Measurements from ENCODE around the gene ELOVL6. TPM values are rescaled to one million over a fixed set of nuclear protein-coding genes. Genes with fewer than 3 reads are reported as not detected.

The ELOVL6 gene
- total and polyA plus RNA-seq, 3 donors from 2014 or later = 1.3 to 3.5 (median 1.5) TPM

GRCh38 chr4:110208419-110208818, 10.0 kb upstream of the ELOVL6 start:
- Histone ChIP-seq H3K27ac (no peak overlapping the region), H3K4me3 (no peak overlapping the region), H3K4me1 (no peaks in the 10 kb centered on the region), H3K9me3 (no peaks in the 10 kb centered on the region), H3K36me3 (ENCODE audit: low read depth, missing control alignments) (no peaks in the 10 kb centered on the region), H3K27me3 (no peaks in the 10 kb centered on the region)
- no peak for TF ChIP-seq POLR2A (IDR thresholded peaks at IDR 0.05)
- no peak for TF ChIP-seq CTCF (IDR thresholded peaks at IDR 0.05)
- intact Hi-C loops (cut with DNase I; ENCODE audit: low total_unique reads) = no loop called here
- 95 to 100% methylated on average over 6 of the region's 6 CpGs for WGBS, 2 donors
- DNase-seq = no peak

- no peak for DNase-seq
- H3K4me3 ChIP-seq = no peak overlapping the region
- H3K36me3 ChIP-seq (ENCODE audit: low read depth, missing control alignments) = no peaks in the 10 kb centered on the region
- no peak overlapping the region for H3K27ac ChIP-seq
- H3K4me1 ChIP-seq = no peaks in the 10 kb centered on the region
- H3K27me3 ChIP-seq = no peaks in the 10 kb centered on the region
- TF ChIP-seq POLR2A (IDR thresholded peaks at IDR 0.05) = no peak
- TF ChIP-seq CTCF (IDR thresholded peaks at IDR 0.05) = no peak
- H3K9me3 ChIP-seq = no peaks in the 10 kb centered on the region
- intact Hi-C loops (cut with DNase I; ENCODE audit: low total_unique reads) = no loop called here
- WGBS, 2 donors = 75 to 96% methylated on average over 1 of the region's 1 CpG
Measured at GRCh38 chr4:110207233-110207632, 8.8 kb upstream of the ELOVL6 start.

- intact Hi-C loops (cut with DNase I; ENCODE audit: low total_unique reads) = no loop called here
- Histone ChIP-seq H3K27ac (no peak overlapping the region), H3K27me3 (no peaks in the 10 kb centered on the region), H3K9me3 (no peaks in the 10 kb centered on the region), H3K4me1 (no peaks in the 10 kb centered on the region), H3K36me3 (ENCODE audit: low read depth, missing control alignments) (no peaks in the 10 kb centered on the region), H3K4me3 (no peak overlapping the region)
- WGBS, 2 donors = 90 to 96% methylated on average over 3 of the region's 3 CpGs
- TF ChIP-seq POLR2A (IDR thresholded peaks at IDR 0.05) = no peak
- no peak for DNase-seq
Measured at GRCh38 chr4:110202024-110202423, 3.6 kb upstream of the ELOVL6 start.

GRCh38 chr4:110201502-110201901, 3.1 kb upstream of the ELOVL6 start:
- H3K9me3 ChIP-seq = no peaks in the 10 kb centered on the region
- no peak overlapping the region for H3K27ac ChIP-seq
- no peaks in the 10 kb centered on the region for H3K27me3 ChIP-seq
- no peaks in the 10 kb centered on the region for H3K36me3 ChIP-seq (ENCODE audit: low read depth, missing control alignments)
- TF ChIP-seq POLR2A (IDR thresholded peaks at IDR 0.05) (no peak), CTCF (IDR thresholded peaks at IDR 0.05) (no peak)
- WGBS, 2 donors = 63 to 67% methylated on average over 2 of the region's 2 CpGs
- no peaks in the 10 kb centered on the region for H3K4me1 ChIP-seq
- intact Hi-C loops (cut with DNase I; ENCODE audit: low total_unique reads) = no loop called here
- no peak overlapping the region for H3K4me3 ChIP-seq
- DNase-seq = no peak

GRCh38 chr4:110200689-110201088, 2.3 kb upstream of the ELOVL6 start:
- WGBS, 2 donors = 75 to 79% methylated on average over 2 of the region's 2 CpGs
- DNase-seq = no peak
- H3K9me3 ChIP-seq = no peaks in the 10 kb centered on the region
- H3K27ac ChIP-seq = no peak overlapping the region
- peaks cover 2% of the 10 kb centered on the region for H3K4me1 ChIP-seq
- no peaks in the 10 kb centered on the region for H3K36me3 ChIP-seq (ENCODE audit: low read depth, missing control alignments)
- H3K27me3 ChIP-seq = no peaks in the 10 kb centered on the region
- no peak for TF ChIP-seq POLR2A (IDR thresholded peaks at IDR 0.05)
- TF ChIP-seq CTCF (IDR thresholded peaks at IDR 0.05) = no peak
- intact Hi-C loops (cut with DNase I; ENCODE audit: low total_unique reads) = no loop called here
- H3K4me3 ChIP-seq = no peak overlapping the region

Measured in testis (tissue), 3 donors.